Sigmoid colon (tissue), 7 donors: ENCODE data around the gene WIPF3. TPM values are rescaled to one million over a fixed set of nuclear protein-coding genes. Genes with fewer than 3 reads are reported as not detected.
"Not testable (repeated sequence)": the region's sequence is repeated elsewhere in the genome, so short reads cannot be mapped to it uniquely, and the experiment has no call there.

Experiments used
- DNase-seq: peaks from one replicate; pipeline ENCODE4 v3.0.0-alpha.2; 2019
- H3K27ac ChIP-seq, 4 donors: fragments of 200-600 bp; sonication (generic); one replicate each; pipeline ENCODE4 v1.5.1; 2016 to 2019; ENCODE audit warnings: mild to moderate bottlenecking in 1 of 4
- H3K27me3 ChIP-seq, 3 donors: fragments of 200-600 bp; sonication (generic); one replicate each; pipeline ENCODE4 v1.5.1; 2019; ENCODE audit warnings: mild to moderate bottlenecking in 1 of 3
- H3K36me3 ChIP-seq, 4 donors: fragments of 200-600 bp; sonication (generic); one replicate each; pipeline ENCODE4 v1.5.1; 2016 to 2019
- H3K4me1 ChIP-seq, 4 donors: fragments of 200-600 bp; sonication (generic); one replicate each; pipeline ENCODE4 v1.5.1; 2017 to 2019
- H3K4me3 ChIP-seq, 4 donors: fragments of 200-600 bp; sonication (generic); one replicate each; pipeline ENCODE4 v1.5.1; 2017 to 2019; ENCODE audit warnings: mild to moderate bottlenecking in 2 of 4, moderate library complexity in 1 of 4
- H3K9me3 ChIP-seq, 4 donors: fragments of 200-600 bp in 3 of 4; sonication (generic) in 3 of 4; one replicate each; pipeline versions ENCODE4 v1.5.1 to v1.6.1; 2013 to 2019
- EP300 ChIP-seq, 4 donors: sonication (generic); formaldehyde crosslinking; IDR thresholded peaks; one replicate each; pipeline ENCODE4 v1.6.1; 2017; ENCODE audit warnings: antibody characterized with exemption in 4 of 4
- POLR2A ChIP-seq, 2 donors: fragments of 450-650 bp; IDR thresholded peaks; one replicate each; pipeline ENCODE4 v1.6.1; 2016; ENCODE audit warnings: antibody characterized with exemption in 2 of 2, mild to moderate bottlenecking in 2 of 2, moderate library complexity in 2 of 2
- POLR2AphosphoS5 ChIP-seq, 4 donors: sonication (generic); formaldehyde crosslinking; IDR thresholded peaks; one replicate each; pipeline ENCODE4 v1.6.1; 2017; ENCODE audit warnings: antibody characterized with exemption in 4 of 4
- WGBS, 2 donors: extraction: QIAGEN DNeasy Blood & Tissue Kit; methylation state at CpG; one replicate each; pipeline ENCODE4 v1.1.7; 2013; 5-methylcytosine and 5-hydroxymethylcytosine counted together
- intact Hi-C: fragments of 100-400 bp; cut with DNase I; formaldehyde crosslinking; loops from one replicate; pipeline ENCODE4 v1.15.1; 2023
- polyA plus RNA-seq, 3 donors: library from polyadenylated mRNA; stranded (reverse); fragments of 200-250 nt; gene quantifications; one replicate each; pipeline ENCODE4 v1.2.3, GENCODE V29; 2013
- total RNA-seq, 4 donors: library from RNA; depleted of rRNA; stranded (reverse); fragments of >200 nt; gene quantifications; one replicate each; pipeline ENCODE4 v1.1.0, GENCODE V29; 2016
- TF ChIP-seq, protein P1 (sequence below), 4 experiments: fragments of 450-650 bp in 3 of 4; fragments of 200-600 bp in 1 of 4; IDR thresholded peaks; one replicate each; pipeline ENCODE4 v1.5.1; 2016 to 2019; ENCODE audit warnings: antibody characterized with exemption in 4 of 4, mild to moderate bottlenecking in 3 of 4, moderate library complexity in 2 of 4
- donor health status: healthy with polysubstance abuse.
- donor health status: Bipolar disorder and iron deficiency.
- donor health status: healthy.

The WIPF3 gene
- total and polyA plus RNA-seq, 7 donors, result 0.46 to 4.7 (median 0.71) TPM

DNA sequence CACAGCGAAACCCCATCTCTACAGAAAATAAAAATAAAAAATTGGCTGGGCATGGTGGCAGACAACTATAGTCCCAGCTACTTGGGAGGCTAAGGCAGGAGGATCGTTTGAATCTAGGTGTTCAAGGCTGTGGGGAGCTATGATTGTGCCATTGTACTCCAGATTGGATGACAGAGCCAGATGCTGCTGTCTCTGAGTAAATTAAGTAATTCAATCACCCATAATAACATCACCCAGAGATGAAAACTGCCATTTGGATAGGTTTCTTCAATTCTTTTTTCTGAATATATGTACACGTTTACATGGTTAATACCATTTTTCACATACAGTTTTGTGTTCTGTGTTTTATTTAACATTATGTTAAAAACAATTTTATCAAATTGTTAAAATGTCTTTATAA lies 79.3 kb downstream of the WIPF3 start:
- Histone ChIP-seq H3K4me1 (peaks cover 0 to 19% (median 10%) of the 10 kb centered on the region in 4 donors), H3K27ac (no peak overlapping the region), H3K36me3 (no peaks in the 10 kb centered on the region), H3K27me3 (peaks cover 0 to 14% (median 4%) of the 10 kb centered on the region in 3 donors), H3K9me3 (no peaks in the 10 kb centered on the region), H3K4me3 (no peak overlapping the region)
- intact Hi-C loops, result no loop called here
- TF ChIP-seq POLR2A (IDR thresholded peaks at IDR 0.05) (no peak), POLR2AphosphoS5 (IDR thresholded peaks at IDR 0.05) (no peak), EP300 (IDR thresholded peaks at IDR 0.05) (no peak)
- TF ChIP-seq, protein P1, sequence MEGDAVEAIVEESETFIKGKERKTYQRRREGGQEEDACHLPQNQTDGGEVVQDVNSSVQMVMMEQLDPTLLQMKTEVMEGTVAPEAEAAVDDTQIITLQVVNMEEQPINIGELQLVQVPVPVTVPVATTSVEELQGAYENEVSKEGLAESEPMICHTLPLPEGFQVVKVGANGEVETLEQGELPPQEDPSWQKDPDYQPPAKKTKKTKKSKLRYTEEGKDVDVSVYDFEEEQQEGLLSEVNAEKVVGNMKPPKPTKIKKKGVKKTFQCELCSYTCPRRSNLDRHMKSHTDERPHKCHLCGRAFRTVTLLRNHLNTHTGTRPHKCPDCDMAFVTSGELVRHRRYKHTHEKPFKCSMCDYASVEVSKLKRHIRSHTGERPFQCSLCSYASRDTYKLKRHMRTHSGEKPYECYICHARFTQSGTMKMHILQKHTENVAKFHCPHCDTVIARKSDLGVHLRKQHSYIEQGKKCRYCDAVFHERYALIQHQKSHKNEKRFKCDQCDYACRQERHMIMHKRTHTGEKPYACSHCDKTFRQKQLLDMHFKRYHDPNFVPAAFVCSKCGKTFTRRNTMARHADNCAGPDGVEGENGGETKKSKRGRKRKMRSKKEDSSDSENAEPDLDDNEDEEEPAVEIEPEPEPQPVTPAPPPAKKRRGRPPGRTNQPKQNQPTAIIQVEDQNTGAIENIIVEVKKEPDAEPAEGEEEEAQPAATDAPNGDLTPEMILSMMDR (IDR thresholded peaks at IDR 0.05), result no peak
- WGBS, 2 donors, result 84 to 87% methylated on average over 3 of the region's 3 CpGs
- DNase-seq, result no peak

DNA sequence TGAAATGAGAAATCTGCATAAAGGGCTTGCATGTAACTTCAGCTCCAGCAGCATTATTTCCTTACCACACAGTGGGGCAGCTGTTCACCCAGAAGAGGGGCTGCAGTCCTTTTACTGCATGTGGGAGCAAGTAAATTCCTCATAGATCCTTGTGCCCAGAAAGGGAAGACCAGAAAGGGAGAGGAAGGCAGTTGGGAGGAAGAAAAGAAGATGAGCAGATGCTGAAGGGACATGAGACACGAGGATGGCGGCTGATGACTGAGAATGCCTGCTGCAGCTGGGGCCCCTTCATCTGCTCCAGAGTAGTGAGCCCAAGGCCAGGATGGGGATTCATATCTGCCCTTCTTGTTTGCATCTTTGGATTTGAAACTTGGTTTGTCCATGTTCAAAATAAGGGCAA lies 80.5 kb downstream of the WIPF3 start:
- intact Hi-C loops, result no loop called here
- peaks cover 0 to 19% (median 10%) of the 10 kb centered on the region in 4 donors for H3K4me1 ChIP-seq
- H3K27me3 ChIP-seq, result peaks cover 0 to 14% (median 4%) of the 10 kb centered on the region in 3 donors
- no peak overlapping the region for H3K4me3 ChIP-seq
- no peak overlapping the region for H3K27ac ChIP-seq
- WGBS, 2 donors, result 93 to 95% methylated on average over 2 of the region's 2 CpGs
- DNase-seq, result no peak
- TF ChIP-seq POLR2AphosphoS5 (IDR thresholded peaks at IDR 0.05), result no peak
- no peak for TF ChIP-seq EP300 (IDR thresholded peaks at IDR 0.05)
- no peak for TF ChIP-seq POLR2A (IDR thresholded peaks at IDR 0.05)
- TF ChIP-seq, protein P1 (IDR thresholded peaks at IDR 0.05), result no peak
- H3K9me3 ChIP-seq, result no peaks in the 10 kb centered on the region
- no peaks in the 10 kb centered on the region for H3K36me3 ChIP-seq

DNA sequence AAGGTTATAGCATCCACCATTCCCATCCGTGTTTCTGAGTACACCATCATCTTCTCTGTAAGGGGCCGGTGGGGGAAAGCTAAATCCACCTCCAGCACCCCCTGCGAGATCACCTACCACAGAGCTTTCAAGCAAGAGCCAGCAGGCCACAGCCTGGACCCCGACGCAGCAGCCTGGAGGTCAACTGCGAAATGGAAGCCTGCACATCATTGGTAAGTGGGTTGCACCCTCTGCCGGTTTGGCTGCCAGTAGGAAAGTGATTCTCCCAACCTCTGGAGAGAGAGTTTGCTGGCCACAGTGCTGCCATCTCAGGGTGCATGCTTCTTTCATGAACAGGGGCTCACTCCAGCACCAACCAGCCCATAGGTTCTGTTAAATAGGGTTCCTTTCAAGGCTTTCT lies 81.7 kb downstream of the WIPF3 start:
- no peak for TF ChIP-seq POLR2A (IDR thresholded peaks at IDR 0.05)
- TF ChIP-seq POLR2AphosphoS5 (IDR thresholded peaks at IDR 0.05), result no peak
- no peak for TF ChIP-seq EP300 (IDR thresholded peaks at IDR 0.05)
- TF ChIP-seq, protein P1 (IDR thresholded peaks at IDR 0.05), result no peak
- Histone ChIP-seq H3K27ac (no peak overlapping the region), H3K4me1 (peaks cover 0 to 19% (median 10%) of the 10 kb centered on the region in 4 donors), H3K36me3 (no peaks in the 10 kb centered on the region), H3K27me3 (peaks cover 0 to 14% (median 4%) of the 10 kb centered on the region in 3 donors), H3K4me3 (no peak overlapping the region), H3K9me3 (no peaks in the 10 kb centered on the region)
- WGBS, 2 donors, result 92 to 93% methylated on average over 7 of the region's 7 CpGs
- intact Hi-C loops, result no loop called here
- DNase-seq, result no peak

DNA sequence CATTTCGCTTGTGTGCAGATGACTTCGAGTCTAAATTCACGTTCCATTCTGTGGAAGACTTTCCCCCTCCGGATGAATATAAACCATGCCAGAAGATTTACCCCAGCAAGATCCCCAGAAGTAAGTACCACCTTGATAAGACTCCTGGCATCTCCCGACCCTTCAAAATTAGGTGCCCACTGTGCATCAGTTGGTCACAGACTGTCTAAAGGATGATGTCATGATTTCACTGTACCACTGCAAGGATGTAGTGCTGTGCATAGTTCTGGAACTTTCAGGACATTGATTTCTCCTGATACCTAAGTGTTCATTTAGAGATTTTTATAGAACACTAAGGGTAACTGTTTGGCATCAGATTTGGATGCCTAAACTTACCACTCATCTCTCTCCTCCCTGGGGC lies 83.0 kb downstream of the WIPF3 start:
- no peak overlapping the region for H3K4me3 ChIP-seq
- TF ChIP-seq, protein P1 (IDR thresholded peaks at IDR 0.05), result no peak
- no peak for TF ChIP-seq POLR2AphosphoS5 (IDR thresholded peaks at IDR 0.05)
- no peak for TF ChIP-seq EP300 (IDR thresholded peaks at IDR 0.05)
- TF ChIP-seq POLR2A (IDR thresholded peaks at IDR 0.05), result no peak
- intact Hi-C loops, result no loop called here

DNA sequence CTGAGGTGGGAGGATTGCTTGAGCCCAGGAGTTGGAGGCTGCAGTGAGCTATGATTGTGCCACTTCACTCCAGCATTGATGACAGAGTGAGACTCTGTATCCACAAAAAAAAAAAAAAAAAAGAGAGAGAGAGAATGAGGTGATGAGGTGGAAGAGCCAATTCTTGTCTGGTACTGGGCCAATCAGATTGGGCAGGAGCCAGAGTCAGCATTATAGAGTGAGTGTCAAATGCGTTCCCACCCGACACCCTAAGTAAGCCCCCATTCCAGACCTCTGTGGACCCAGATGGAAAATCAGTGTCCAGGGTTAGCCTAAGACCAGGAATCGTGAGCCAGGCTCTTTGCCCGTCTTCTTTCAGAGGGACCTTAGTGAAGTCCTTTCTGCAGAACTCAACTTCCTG lies 83.9 kb downstream of the WIPF3 start:
- Histone ChIP-seq H3K4me1 (peaks cover 0 to 21% (median 10%) of the 10 kb centered on the region in 4 donors), H3K27ac (no peak overlapping the region), H3K4me3 (no peak overlapping the region), H3K9me3 (no peaks in the 10 kb centered on the region), H3K27me3 (no peaks in the 10 kb centered on the region), H3K36me3 (no peaks in the 10 kb centered on the region)
- intact Hi-C loops, result no loop called here
- 94 to 95% methylated on average over 4 of the region's 4 CpGs for WGBS, 2 donors
- no peak for TF ChIP-seq EP300 (IDR thresholded peaks at IDR 0.05)
- TF ChIP-seq, protein P1 (IDR thresholded peaks at IDR 0.05), result no peak
- TF ChIP-seq POLR2AphosphoS5 (IDR thresholded peaks at IDR 0.05), result no peak
- no peak for DNase-seq

More for the DNA sequence above, 83.0 kb downstream of the WIPF3 start:
- H3K27ac ChIP-seq, result no peak overlapping the region
- no peak for DNase-seq
- H3K4me1 ChIP-seq, result peaks cover 0 to 16% (median 7%) of the 10 kb centered on the region in 4 donors
- H3K9me3 ChIP-seq, result no peaks in the 10 kb centered on the region
- H3K27me3 ChIP-seq, result peaks cover 0 to 3% (median 1%) of the 10 kb centered on the region in 3 donors
- WGBS, 2 donors, result 95% methylated on average over 5 of the region's 5 CpGs
- H3K36me3 ChIP-seq, result no peaks in the 10 kb centered on the region

DNA sequence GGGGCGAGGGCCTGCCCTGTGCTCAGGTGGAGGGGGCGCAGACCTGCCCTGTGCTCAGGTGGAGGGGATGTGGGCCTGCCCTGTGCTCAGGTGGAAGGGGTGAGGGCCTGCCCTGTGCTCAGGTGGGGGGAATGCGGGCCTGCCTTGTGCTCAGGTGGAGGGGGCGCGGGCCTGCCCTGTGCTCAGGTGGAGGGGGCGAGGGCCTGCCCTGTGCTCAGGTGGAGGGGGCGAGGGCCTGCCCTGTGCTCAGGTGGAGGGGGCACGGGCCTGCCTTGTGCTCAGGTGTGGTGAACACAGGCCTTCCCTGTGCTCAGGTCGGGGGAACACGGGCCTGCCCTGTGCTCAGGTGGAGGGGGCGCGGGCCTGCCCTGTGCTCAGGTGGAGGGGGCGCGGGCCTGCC lies 84.5 kb downstream of the WIPF3 start:
- H3K27me3 ChIP-seq, H3K4me3 ChIP-seq, H3K36me3 ChIP-seq, intact Hi-C loops, DNase-seq, H3K9me3 ChIP-seq, H3K27ac ChIP-seq: not testable (repeated sequence)
- WGBS, 2 donors, result 72 to 73% methylated on average over 14 of the region's 14 CpGs
- H3K4me1 ChIP-seq, result peaks cover 0 to 21% (median 10%) of the 10 kb centered on the region in 4 donors
